Neural progenitor cell (in vitro differentiated cells): ENCODE measurements around the gene COL15A1.

ENCODE experiments used
- EZH2 ChIP-seq: fragments of 200-600 bp; sonication (generic); IDR thresholded peaks from 2 replicates; pipeline ENCODE4 v1.6.1; 2017; ENCODE audit warnings: antibody characterized with exemption, mild to moderate bottlenecking, moderate library complexity
- TF ChIP-seq, protein P1 (sequence below): fragments of 200-600 bp; sonication (generic); IDR thresholded peaks from 2 replicates; pipeline ENCODE4 v1.5.1; 2017; ENCODE audit warnings: antibody characterized with exemption, mild to moderate bottlenecking

DNA sequence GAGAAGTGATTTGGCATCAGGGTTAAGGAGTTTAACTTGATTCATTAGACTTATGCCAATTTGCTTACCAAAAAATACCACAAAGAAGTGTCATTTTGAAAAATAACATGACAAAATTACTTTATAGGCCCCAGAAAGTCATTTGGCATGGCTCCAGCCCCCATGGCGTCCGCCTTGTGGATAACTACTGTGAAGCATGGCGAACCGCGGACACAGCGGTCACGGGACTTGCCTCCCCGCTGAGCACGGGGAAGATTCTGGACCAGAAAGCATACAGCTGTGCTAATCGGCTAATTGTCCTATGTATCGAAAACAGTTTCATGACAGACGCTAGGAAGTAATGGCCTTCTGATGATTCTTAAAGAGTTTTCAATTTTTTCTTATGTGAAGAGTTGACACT is 125.8 kb downstream of the COL15A1 start:
- TF ChIP-seq, protein P1, sequence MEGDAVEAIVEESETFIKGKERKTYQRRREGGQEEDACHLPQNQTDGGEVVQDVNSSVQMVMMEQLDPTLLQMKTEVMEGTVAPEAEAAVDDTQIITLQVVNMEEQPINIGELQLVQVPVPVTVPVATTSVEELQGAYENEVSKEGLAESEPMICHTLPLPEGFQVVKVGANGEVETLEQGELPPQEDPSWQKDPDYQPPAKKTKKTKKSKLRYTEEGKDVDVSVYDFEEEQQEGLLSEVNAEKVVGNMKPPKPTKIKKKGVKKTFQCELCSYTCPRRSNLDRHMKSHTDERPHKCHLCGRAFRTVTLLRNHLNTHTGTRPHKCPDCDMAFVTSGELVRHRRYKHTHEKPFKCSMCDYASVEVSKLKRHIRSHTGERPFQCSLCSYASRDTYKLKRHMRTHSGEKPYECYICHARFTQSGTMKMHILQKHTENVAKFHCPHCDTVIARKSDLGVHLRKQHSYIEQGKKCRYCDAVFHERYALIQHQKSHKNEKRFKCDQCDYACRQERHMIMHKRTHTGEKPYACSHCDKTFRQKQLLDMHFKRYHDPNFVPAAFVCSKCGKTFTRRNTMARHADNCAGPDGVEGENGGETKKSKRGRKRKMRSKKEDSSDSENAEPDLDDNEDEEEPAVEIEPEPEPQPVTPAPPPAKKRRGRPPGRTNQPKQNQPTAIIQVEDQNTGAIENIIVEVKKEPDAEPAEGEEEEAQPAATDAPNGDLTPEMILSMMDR = no peak
- no peak for TF ChIP-seq EZH2
